Limb (tissue), 2 donors: Measurements from ENCODE around the gene CPHXL2.

Experiments
- DNase-seq, 2 donors: peaks; one replicate each; pipeline ENCODE4 v3.0.0-alpha.2; 2016; ENCODE audit errors: extremely low spot score in 2 of 2

CPHXL2 gene

GRCh38 chr16:75676909-75677308 is at the start of gene CPHXL2:
Gene CPHXL2 (minus strand): TSS chr16:75677009. CDS start chr16:75676999, 10 bp downstream.
- DNase-seq, result no peak

GRCh38 chr16:75726390-75726789 is 49.6 kb upstream of the CPHXL2 start, which contains the start of gene CPHXL:
Gene CPHXL (minus strand): TSS chr16:75726490. CDS start chr16:75726442, 48 bp downstream.
- DNase-seq, result no peak

- no peak for DNase-seq
These were observed 41.6 kb upstream of the CPHXL2 start for GRCh38 chr16:75718452-75718851.

DNA sequence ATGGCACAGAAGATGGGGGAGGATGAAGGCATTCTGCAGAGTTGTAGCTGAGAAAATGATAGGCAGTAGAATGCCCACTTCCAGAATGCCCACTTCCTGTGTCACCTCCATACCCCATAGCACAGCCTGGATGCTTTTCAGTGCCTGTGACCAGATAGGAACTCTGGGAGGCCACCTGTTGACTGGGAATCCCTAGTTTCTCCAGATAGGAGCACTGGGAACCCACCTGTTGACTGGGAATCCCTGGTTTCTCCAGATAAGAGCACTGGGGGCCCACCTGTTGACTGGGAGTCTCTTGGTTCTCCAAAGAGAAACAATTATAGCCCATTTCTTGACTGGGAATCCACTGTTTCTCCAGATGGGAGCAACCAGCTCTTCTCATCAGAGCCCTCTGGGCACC is 37.9 kb upstream of the CPHXL2 start:
- no peak for DNase-seq

DNA sequence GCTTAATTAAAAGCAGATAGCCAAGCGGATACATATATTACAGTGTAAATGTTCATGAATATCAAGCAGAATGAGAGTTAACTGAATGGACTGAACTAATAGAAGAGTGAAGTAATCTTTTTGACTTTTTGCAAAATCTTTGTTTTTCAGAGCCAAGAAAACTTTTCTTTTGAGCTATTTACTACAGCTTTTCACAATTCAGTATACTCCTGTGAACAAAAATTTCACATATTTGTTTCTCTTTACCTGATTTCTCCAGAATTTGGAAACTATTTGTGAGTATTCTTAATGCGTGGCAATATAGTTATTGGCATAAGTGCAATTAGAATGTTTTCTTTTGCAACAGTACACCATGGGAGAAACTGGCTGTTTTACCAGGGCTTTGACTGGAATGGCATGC is 33.5 kb upstream of the CPHXL2 start:
- DNase-seq, result no peak

DNA sequence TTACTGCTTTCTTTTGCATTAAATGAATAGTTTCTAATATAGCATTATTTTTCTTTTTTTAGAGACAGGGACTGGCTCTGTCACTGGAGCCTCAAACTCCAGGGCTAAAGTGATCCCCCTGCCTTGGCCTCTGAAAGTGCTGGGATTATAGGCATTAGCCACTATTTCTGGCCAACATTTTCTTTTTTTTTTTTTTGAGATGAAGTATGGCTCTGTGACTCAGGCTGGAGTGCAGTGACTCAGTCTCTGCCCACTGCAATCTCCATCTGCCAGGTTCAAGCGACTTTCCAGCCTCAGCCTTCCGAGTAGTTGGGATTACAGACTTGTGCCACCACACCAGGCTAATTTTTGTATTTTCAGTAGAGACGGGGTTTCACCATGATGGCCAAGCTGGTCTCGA is 26.5 kb upstream of the CPHXL2 start:
- DNase-seq, result no peak

- DNase-seq, result no peak
These were observed 25.4 kb upstream of the CPHXL2 start for GRCh38 chr16:75702242-75702641.

DNA sequence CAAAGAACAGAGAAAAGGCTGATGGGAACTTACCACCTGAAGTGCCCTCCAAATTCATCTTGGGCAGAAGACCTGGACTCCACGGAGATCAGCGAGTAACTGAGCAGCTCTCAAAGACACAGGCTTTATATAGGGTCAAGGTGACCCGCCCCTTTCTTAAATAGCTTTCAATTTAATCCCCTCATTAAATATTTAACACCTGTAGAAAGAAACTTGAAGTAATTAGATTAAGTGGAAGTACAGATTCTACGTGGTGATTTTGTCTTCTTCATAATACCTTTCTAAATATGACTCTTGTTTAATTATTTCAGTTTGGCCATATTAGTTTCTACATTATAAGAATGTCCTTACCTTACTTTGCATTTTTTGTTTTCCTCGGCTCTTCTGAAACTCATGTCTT is 24.6 kb upstream of the CPHXL2 start, which contains the start of gene DUXB:
Gene DUXB, minus strand, starts transcription at position 101 of the 400 bp plus-strand sequence. Its CDS starts 43 bp downstream, at position 58.
- no peak for DNase-seq

GRCh38 chr16:75697571-75697970 is 20.8 kb upstream of the CPHXL2 start:
- DNase-seq, result no peak

- DNase-seq, result no peak
These were observed 18.9 kb upstream of the CPHXL2 start for GRCh38 chr16:75695708-75696107.

DNA sequence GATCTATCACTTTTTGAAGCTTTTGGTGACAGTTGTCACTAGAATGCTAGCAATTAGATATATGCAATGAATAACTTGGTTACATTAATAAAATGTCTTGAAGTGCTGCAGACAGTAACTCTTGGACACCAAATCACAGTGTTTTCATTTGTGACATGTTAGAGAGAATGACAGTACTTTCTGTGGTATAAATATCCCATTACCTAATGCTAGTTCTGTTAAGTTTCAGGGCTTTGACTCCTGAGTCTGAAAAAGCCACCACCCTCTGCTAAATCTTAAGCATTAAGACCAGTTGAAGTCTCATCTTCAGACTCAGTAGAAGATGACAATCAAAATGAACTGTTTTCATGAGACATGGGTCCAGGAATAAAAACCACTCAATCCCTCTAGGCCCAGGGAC is 10.6 kb upstream of the CPHXL2 start:
- no peak for DNase-seq

DNA sequence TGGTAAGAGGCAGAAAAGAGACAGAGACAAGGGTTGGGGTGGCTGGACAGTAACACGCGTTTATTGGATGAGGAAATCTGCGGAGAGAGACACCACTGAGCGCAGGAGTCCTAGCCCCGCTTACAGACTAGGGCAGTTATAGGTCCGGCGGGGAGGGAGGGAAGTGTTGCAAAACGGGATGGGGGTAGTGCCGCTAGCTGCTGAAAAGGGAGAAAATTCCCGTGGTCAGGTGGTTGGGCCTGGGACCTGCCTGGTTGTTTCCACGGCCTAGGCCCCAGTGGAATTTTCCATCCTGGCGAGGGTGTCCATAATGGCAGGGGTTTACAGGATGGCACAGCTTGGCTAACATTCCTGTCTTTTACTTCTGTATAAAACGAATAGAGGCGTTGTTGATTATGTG is 5.5 kb upstream of the CPHXL2 start:
- DNase-seq, result no peak

DNA sequence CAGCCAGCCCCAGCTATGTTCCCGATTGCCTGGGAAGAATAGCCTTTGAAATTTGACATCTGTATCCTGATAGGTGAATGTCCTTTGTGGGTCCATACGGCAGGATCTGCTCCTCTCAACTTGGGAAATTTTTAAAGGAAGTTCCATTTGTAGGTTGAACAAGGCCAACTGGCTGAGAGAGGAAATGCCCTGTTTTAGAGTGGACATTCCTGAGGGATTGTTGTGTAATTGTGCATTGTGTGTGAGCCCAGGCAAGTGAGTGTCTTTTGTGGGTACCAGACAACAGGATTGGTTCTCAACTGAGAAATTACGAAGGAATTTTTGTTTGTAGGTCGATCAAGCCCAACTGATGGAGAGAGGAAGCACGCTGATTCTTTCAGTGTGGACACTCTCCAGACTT is 2.6 kb upstream of the CPHXL2 start:
- DNase-seq, result no peak

DNA sequence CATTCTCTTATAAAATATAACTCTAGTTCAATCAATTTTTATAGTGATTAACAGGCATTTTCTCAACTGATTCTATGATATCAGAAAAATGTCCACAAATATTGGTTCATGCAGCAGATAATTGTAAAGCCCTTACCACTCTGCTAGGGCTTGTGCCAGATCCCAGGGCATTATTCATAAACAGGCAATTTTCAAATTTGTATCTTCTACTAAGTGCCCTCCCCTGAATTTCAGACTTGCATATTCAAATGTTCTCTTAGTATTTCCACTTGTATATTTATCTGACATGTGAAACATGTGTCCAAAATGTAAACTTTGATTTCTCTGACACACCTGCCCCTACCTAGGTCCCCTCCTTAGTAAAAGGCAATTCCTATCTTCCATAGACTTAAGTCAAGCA is 9.3 kb downstream of the CPHXL2 start:
- DNase-seq, result no peak

DNA sequence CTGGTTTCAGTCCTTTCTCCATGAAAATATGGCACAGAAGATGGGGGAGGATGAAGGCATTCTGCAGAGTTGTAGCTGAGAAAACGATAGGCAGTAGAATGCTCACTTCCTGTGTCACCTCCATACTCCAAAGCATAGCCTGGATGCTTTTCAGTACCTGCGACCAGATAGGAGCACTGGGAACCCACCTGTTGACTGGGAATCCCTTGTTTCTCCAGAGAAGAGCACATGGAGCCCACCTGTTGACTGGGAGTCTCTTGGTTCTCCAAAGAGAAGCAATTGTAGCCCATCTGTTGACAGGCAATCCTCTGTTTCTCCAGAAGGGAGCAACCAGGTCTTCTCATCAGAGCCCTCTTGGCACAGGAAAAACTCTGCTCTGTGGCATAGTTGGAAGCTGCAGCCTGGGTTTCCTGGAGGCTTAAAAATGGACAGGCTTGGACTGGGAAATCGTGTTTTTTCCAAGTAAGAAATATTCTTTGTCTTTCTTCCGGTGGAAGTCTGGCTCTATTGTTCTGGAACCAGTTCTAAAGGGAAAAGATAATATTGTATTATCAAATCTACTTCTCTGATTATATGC is 16.0 kb downstream of the CPHXL2 start:
- no peak for DNase-seq

- DNase-seq, result no peak
These were observed 16.5 kb downstream of the CPHXL2 start for GRCh38 chr16:75660321-75660720.

- no peak for DNase-seq
These were observed 18.6 kb downstream of the CPHXL2 start for GRCh38 chr16:75658175-75658574.

- DNase-seq, result no peak
These were observed 22.9 kb downstream of the CPHXL2 start for GRCh38 chr16:75653922-75654321.

GRCh38 chr16:75648265-75649076 is 28.3 kb downstream of the CPHXL2 start:
- DNase-seq, result peak; percentile 87 to 92

GRCh38 chr16:75647492-75648264 is 29.1 kb downstream of the CPHXL2 start, which contains the start of the genes KARS1 and TERF2IP:
Gene KARS1 (minus strand): TSS chr16:75647665. CDS start chr16:75647639, 26 bp downstream.
Gene TERF2IP (plus strand): TSS chr16:75647773. CDS start chr16:75647883, 110 bp downstream.
- peak; percentile 95 to 97 for DNase-seq

DNA sequence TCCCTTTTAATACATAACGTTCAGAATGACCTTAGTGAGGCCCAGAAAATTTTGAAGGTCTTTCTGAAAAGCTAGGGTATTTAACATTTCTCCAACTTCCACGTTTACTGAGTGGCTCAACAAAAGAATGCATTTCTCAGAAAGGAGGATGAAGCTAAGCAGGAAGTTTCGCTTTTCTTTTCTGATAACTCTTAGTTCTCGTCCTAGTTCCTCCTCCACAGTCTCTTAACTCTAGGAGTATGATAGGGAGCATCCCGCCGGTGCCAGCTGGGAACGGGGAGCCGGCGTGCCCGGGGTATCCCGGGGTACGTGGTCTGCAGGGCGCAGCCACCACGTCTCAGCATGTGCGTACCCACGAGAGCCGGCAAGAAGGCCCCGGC is 29.7 kb downstream of the CPHXL2 start:
- no peak for DNase-seq
